ENCODE measurements around the gene ROR2. TPM values are rescaled to one million over a fixed set of nuclear protein-coding genes. Genes with fewer than 3 reads are reported as not detected.

The ROR2 gene
- total RNA-seq, 2 donors from 2014 or later = 4.0 to 5.4 TPM

DNA sequence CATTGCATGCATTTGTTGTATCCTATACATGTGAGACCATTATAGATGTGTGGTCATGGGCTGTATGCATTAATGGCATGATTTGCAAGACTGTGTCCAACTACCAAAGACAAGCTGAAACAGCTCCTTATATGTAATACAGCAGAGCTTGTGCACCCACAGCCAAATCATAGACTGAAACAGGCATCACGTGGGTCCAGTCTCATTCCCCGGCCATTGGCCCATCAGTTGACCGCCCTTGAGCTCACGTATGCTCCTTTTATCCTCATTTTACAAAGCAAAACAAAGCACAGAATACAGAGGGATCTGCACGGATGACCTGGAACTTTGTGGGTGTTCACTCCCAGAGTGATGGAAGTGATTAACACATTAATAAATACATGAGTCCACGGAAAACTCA lies 109.1 kb downstream of the ROR2 start:
- ATAC-seq (no peak), DNase-seq (no peak)
- Histone ChIP-seq H3K36me3 (replicated peaks in 1 of 2; ENCODE audit: insufficient read depth in 1 of 2, low read depth in 2 of 2) (no peaks in the 10 kb centered on the region), H3K9me3 (no peaks in the 10 kb centered on the region), H3K4me1 (peaks cover 3% of the 10 kb centered on the region), H3K27me3 (no peaks in the 10 kb centered on the region), H3K4me3 (no peak overlapping the region), H3K27ac (no peak overlapping the region)
- no peak for TF ChIP-seq POLR2A (IDR thresholded peaks at IDR 0.05)
- TF ChIP-seq, protein P1, sequence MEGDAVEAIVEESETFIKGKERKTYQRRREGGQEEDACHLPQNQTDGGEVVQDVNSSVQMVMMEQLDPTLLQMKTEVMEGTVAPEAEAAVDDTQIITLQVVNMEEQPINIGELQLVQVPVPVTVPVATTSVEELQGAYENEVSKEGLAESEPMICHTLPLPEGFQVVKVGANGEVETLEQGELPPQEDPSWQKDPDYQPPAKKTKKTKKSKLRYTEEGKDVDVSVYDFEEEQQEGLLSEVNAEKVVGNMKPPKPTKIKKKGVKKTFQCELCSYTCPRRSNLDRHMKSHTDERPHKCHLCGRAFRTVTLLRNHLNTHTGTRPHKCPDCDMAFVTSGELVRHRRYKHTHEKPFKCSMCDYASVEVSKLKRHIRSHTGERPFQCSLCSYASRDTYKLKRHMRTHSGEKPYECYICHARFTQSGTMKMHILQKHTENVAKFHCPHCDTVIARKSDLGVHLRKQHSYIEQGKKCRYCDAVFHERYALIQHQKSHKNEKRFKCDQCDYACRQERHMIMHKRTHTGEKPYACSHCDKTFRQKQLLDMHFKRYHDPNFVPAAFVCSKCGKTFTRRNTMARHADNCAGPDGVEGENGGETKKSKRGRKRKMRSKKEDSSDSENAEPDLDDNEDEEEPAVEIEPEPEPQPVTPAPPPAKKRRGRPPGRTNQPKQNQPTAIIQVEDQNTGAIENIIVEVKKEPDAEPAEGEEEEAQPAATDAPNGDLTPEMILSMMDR (IDR thresholded peaks at IDR 0.05) = no peak
- intact Hi-C loops (cut with DNase I) = no loop called here
- 86 to 88% methylated on average over 6 of the region's 6 CpGs for WGBS, 2 donors

DNA sequence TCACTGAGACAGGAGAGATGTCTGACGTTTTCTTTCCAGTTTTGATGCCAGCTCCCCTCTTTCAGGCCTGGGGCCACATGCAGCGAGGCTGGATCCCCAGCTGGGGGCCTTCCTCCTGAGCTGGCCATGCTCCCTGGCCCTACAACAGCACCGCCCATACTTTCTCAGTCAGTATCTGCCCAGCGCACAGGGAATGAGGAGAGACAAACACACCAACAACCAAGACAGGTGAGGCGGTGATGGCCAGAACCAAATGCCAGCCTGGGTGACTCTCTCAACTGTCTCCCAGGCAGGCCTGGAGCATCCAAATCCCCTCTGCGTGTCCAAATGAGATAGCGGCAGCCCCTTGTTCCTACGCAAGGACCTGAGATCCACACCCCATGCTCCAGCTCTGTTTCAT lies 109.6 kb downstream of the ROR2 start:
- Histone ChIP-seq H3K36me3 (replicated peaks in 1 of 2; ENCODE audit: insufficient read depth in 1 of 2, low read depth in 2 of 2) (no peaks in the 10 kb centered on the region), H3K9me3 (no peaks in the 10 kb centered on the region), H3K4me1 (peaks cover 3% of the 10 kb centered on the region), H3K4me3 (no peak overlapping the region), H3K27ac (no peak overlapping the region), H3K27me3 (no peaks in the 10 kb centered on the region)
- intact Hi-C loops (cut with DNase I) = no loop called here
- TF ChIP-seq, protein P1 (IDR thresholded peaks at IDR 0.05) = no peak
- no peak for TF ChIP-seq POLR2A (IDR thresholded peaks at IDR 0.05)
- DNase-seq = no peak
- ATAC-seq = no peak
- WGBS, 2 donors = 86 to 88% methylated on average over 8 of the region's 8 CpGs

DNA sequence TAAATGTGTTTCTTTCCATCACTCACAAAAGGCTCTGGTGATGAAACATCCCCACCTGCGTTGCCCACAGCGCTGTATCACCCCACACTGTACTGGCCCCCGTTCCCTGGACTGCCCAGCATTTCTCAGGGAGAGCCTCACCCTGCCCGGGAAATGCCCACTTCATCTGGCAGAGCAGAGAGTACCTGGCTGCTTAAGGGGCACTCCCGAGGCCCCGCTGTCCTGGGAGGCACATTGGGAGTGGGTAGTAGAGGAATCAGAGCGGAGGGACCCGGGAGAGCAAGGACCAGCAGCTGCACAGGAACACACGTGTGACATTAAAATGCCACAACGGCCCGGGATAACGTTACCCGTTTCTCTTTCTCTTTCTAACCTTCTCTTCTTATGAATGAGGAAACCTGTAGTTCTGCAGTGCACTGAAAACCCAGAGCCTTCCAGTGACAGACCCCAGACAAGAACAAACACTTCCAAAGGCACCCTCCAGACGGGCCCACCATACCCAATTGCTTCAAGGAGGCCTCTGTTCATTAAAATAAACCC lies 110.0 kb downstream of the ROR2 start:
- no peak for ATAC-seq
- intact Hi-C loops (cut with DNase I) = no loop called here
- TF ChIP-seq, protein P1 (IDR thresholded peaks at IDR 0.05) = no peak
- no peak for TF ChIP-seq POLR2A (IDR thresholded peaks at IDR 0.05)

DNA sequence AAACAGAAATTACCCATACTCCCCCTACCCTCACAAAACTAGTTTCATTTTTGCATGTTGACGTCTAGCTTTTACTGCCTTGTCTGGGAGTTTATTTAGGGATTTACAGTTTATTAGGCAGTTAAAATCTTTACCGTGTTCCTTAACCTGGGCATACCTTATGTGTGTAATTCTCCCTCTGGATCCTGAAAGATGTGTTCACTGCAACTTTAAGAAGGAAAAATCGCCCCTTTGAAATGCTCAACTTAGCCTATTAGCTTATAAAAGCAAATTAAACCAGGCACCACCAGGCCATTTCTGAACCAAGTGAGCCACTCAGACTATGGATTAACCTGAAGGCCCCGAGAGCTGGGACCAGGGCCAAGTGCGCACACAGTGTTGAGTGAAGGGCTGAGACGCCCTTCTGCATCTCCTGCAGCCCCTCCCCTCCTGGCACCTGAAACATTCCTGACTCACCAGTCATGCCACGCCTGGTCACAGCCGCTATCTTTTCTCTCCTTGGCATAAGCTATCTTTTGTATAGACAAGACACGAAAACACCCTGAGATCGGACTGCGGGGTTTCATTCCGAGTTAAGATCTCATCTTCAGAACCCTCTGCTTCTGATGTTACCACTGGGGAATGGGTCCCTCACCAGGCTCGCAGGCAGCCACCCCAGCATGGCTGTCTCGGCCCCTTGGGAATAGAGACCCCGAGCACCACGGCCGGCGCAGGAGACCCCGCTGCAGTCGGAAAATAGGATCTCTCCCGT lies 111.9 kb downstream of the ROR2 start:
- ATAC-seq (peak; percentile 52), DNase-seq (peak; percentile 28 to 74 (median 62))
- Histone ChIP-seq H3K9me3 (no peaks in the 10 kb centered on the region), H3K27ac (no peak overlapping the region), H3K4me3 (no peak overlapping the region), H3K4me1 (peaks cover 3% of the 10 kb centered on the region), H3K27me3 (no peaks in the 10 kb centered on the region), H3K36me3 (replicated peaks in 1 of 2; ENCODE audit: insufficient read depth in 1 of 2, low read depth in 2 of 2) (no peaks in the 10 kb centered on the region)
- 60 to 62% methylated on average over 20 to 21 of the region's 21 CpGs for WGBS, 2 donors
- no peak for TF ChIP-seq POLR2A (IDR thresholded peaks at IDR 0.05)
- TF ChIP-seq, protein P1 (IDR thresholded peaks at IDR 0.05) = no peak
- intact Hi-C loops (cut with DNase I) = no loop called here

More for the DNA sequence above, 110.0 kb downstream of the ROR2 start:
- DNase-seq = no peak
- no peaks in the 10 kb centered on the region for H3K9me3 ChIP-seq
- H3K36me3 ChIP-seq (replicated peaks in 1 of 2; ENCODE audit: insufficient read depth in 1 of 2, low read depth in 2 of 2) = no peaks in the 10 kb centered on the region
- H3K4me1 ChIP-seq = peaks cover 3% of the 10 kb centered on the region
- 69 to 78% methylated on average over 14 of the region's 14 CpGs for WGBS, 2 donors
- no peaks in the 10 kb centered on the region for H3K27me3 ChIP-seq
- no peak overlapping the region for H3K4me3 ChIP-seq
- H3K27ac ChIP-seq = no peak overlapping the region

DNA sequence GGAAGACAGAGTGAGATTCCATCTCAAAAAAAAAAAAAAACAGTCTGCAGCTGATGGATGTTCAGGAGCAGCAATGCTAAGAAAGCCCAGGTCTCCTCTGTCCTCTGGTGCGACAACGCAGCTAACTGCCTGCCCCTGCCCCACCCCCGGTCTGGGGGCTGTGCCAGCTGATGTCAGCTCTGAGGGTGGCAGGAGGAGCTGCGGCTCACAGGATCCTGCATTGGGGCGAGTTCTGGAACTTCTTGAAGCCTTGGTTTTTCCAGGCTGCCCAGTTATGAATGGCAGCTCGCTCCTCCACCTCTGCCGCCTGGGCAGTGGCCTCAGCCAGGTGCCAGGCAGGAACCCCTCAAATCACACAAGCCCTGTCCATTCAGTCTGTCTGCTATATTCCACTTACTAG lies 113.5 kb downstream of the ROR2 start:
- Histone ChIP-seq H3K4me1 (peaks cover 3% of the 10 kb centered on the region), H3K9me3 (no peaks in the 10 kb centered on the region), H3K4me3 (no peak overlapping the region), H3K36me3 (replicated peaks in 1 of 2; ENCODE audit: insufficient read depth in 1 of 2, low read depth in 2 of 2) (no peaks in the 10 kb centered on the region), H3K27me3 (no peaks in the 10 kb centered on the region), H3K27ac (no peak overlapping the region)
- WGBS, 2 donors = 71 to 87% methylated on average over 7 of the region's 7 CpGs
- DNase-seq (no peak), ATAC-seq (no peak)
- TF ChIP-seq, protein P1 (IDR thresholded peaks at IDR 0.05) = no peak
- TF ChIP-seq POLR2A (IDR thresholded peaks at IDR 0.05) = no peak
- intact Hi-C loops (cut with DNase I) = no loop called here
